Right cardiac atrium (tissue), 5 donors: ENCODE results near the gene ZNF497. TPM values are rescaled to one million over a fixed set of nuclear protein-coding genes. Genes with fewer than 3 reads are reported as not detected.

ENCODE experiments used
- ATAC-seq, 2 donors: fragments of 200-7000 bp; cut with Tn5 transposase; one replicate each; pipeline versions ENCODE4 v1.8.0 to v1.9.1; 2020; ENCODE audit warnings: moderate library complexity in 2 of 2, mild to moderate bottlenecking in 1 of 2
- DNase-seq, 3 donors: peaks; one replicate each; pipeline ENCODE4 v3.0.0-alpha.2; 2020
- H3K27ac ChIP-seq: one replicate; pipeline ENCODE4 v1.5.1; 2013; ENCODE audit warnings: mild to moderate bottlenecking, low read length, control low read depth, moderate library complexity
- H3K27me3 ChIP-seq: one replicate; pipeline ENCODE4 v1.6.1; 2013; ENCODE audit not compliant: control insufficient read depth, insufficient read depth
- H3K4me1 ChIP-seq: one replicate; pipeline ENCODE4 v1.6.1; 2013; ENCODE audit warnings: low read length; ENCODE audit not compliant: control insufficient read depth, insufficient read depth
- H3K4me3 ChIP-seq: one replicate; pipeline ENCODE4 v1.5.1; 2013; ENCODE audit warnings: low read length, control low read depth
- H3K9me3 ChIP-seq: one replicate; pipeline ENCODE4 v1.6.1; 2013; ENCODE audit warnings: low read length; ENCODE audit not compliant: control insufficient read depth
- WGBS: extraction: QIAGEN DNeasy Blood & Tissue Kit; methylation state at CpG from one replicate; pipeline ENCODE4 v1.1.7; 2013; 5-methylcytosine and 5-hydroxymethylcytosine counted together
- intact Hi-C, 4 donors: fragments of 100-400 bp; cut with DNase I; formaldehyde crosslinking; loops; one replicate each; pipeline versions ENCODE4 v1.11.0 to v1.14.0; 2022 to 2023
- polyA plus RNA-seq: library from polyadenylated mRNA; stranded (reverse); fragments of 200-250 nt; gene quantifications from one replicate; pipeline ENCODE4 v1.2.3, GENCODE V29; 2013
- total RNA-seq, 4 donors: library from RNA; stranded (reverse); fragmentation: NEBNext Ultra II Directional; extraction: Animal tissue kit (Norgen Biotek cat#: 25700); gene quantifications; one replicate each; pipeline ENCODE4 v1.2.1, GENCODE V29; 2021
- donor health status: healthy with polysubstance abuse.
- donor health status: DM: no; HTN: yes; CAD: no.
- donor health status: DM: no; HTN: no; CAD: no.
- donor health status: DM: no; HTN: yes; CAD: no; lungs with severe emphysema.
- donor health status: DM: yes; HTN: yes; CAD: no.

The ZNF497 gene
- total and polyA plus RNA-seq, 5 donors, result 0.27 to 1.1 (median 0.42) TPM

DNA sequence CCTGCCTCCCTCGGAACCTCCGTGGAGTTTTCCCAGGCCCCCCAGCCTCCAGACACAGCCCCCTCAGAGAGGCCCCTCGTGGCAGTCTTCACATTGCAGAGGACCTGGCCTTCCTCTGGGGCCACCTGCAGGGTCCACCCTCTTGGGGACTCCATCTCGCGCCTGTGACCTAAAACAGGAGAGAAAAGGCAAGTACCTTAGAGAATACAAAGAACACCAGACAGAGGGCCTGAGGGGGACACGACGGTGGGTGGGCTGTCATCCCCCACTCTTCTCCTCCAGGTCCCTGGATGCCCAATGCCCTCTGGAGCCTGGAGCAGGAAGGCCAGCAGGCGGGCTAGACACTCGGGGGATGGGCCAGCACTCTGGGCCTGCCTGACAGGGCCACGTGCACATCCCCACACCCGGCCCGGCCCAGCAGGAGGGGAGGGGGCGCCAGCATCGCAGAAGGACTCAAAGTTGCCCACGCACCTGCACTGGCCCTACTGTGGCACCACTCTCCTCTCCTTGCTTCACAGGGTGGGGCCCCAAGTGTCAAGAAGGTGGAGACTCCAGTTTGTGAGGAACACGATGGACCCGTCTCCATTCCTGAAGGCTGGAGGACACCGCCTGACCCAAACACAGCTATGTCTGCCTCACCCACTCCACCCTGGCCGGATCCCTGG is 4.9 kb downstream of the ZNF497 start:
- Histone ChIP-seq H3K27ac (no peak overlapping the region), H3K9me3 (no peaks in the 10 kb centered on the region), H3K4me3 (no peak overlapping the region), H3K4me1 (peaks cover 7% of the 10 kb centered on the region), H3K27me3 (no peaks in the 10 kb centered on the region)
- WGBS, result 69% methylated on average over 19 of the region's 19 CpGs
- intact Hi-C loops, result no loop called here
- ATAC-seq (no peak), DNase-seq (peak in 2 of 3 donors; percentile 29 to 61)

GRCh38 chr19:58356766-58357480 is 5.6 kb downstream of the ZNF497 start:
- Histone ChIP-seq H3K27ac (no peak overlapping the region), H3K9me3 (no peaks in the 10 kb centered on the region), H3K4me1 (peaks cover 7% of the 10 kb centered on the region), H3K4me3 (peak overlapping the region; percentile 45), H3K27me3 (no peaks in the 10 kb centered on the region)
- ATAC-seq (peak; percentile 1 to 6), DNase-seq (peak in 2 of 3 donors; percentile 68 to 75)
- 16% methylated on average over 75 of the region's 75 CpGs for WGBS
- intact Hi-C loops, result no loop called here

- ATAC-seq (peak; percentile 33 to 44), DNase-seq (peak in 2 of 3 donors; percentile 64 to 75)
- H3K27ac ChIP-seq, result no peak overlapping the region
- 6% methylated on average over 94 of the region's 94 CpGs for WGBS
- intact Hi-C loops, result no loop called here
- peaks cover 7% of the 10 kb centered on the region for H3K4me1 ChIP-seq
- peak overlapping the region; percentile 45 for H3K4me3 ChIP-seq
- H3K9me3 ChIP-seq, result no peaks in the 10 kb centered on the region
- no peaks in the 10 kb centered on the region for H3K27me3 ChIP-seq
Observed at GRCh38 chr19:58355908-58356765, 6.4 kb downstream of the ZNF497 start.

DNA sequence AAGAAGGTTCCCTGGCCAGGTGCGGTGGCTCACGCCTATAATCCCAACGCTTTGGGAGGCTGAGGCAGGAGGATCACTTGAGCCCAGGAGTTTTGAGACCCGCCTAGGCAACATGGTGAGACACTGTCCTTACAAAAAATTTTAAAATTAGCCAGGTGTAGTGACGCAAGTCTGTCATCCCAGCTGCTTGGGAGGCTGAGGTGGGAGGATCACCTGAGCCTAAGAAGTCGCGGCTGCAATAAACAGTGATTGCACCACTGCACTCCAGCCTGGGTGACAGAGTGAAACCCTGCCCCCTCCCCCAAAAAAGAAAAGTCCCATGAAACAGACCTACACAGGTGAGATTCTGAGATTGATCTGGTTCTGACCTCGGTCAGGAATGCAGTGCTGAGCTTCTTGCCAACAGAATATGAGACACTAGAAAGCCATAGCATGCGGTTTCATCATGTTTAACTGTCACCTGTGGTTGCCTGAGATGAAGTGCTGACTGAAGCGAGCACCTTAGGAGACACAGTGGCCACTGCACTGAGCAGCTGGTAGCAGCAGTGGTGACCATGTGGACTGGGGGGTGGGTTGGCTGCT is 7.2 kb downstream of the ZNF497 start:
- Histone ChIP-seq H3K9me3 (no peaks in the 10 kb centered on the region), H3K27ac (no peak overlapping the region), H3K4me3 (no peak overlapping the region), H3K27me3 (no peaks in the 10 kb centered on the region), H3K4me1 (peaks cover 7% of the 10 kb centered on the region)
- DNase-seq (no peak), ATAC-seq (no peak)
- intact Hi-C loops, result no loop called here
- WGBS, result 93% methylated on average over 10 of the region's 10 CpGs

GRCh38 chr19:58354478-58355030 is 8.0 kb downstream of the ZNF497 start:
- H3K4me3 ChIP-seq, result no peak overlapping the region
- H3K4me1 ChIP-seq, result peaks cover 7% of the 10 kb centered on the region
- 76% methylated on average over 6 of the region's 6 CpGs for WGBS
- no peak overlapping the region for H3K27ac ChIP-seq
- intact Hi-C loops, result no loop called here
- ATAC-seq (no peak), DNase-seq (peak in 2 of 3 donors; percentile 19 to 28)
- H3K27me3 ChIP-seq, result no peaks in the 10 kb centered on the region
- H3K9me3 ChIP-seq, result no peaks in the 10 kb centered on the region

- WGBS, result 90% methylated on average over 15 of the region's 15 CpGs
- peaks cover 7% of the 10 kb centered on the region for H3K4me1 ChIP-seq
- H3K9me3 ChIP-seq, result no peaks in the 10 kb centered on the region
- no peaks in the 10 kb centered on the region for H3K27me3 ChIP-seq
- no peak for ATAC-seq
- H3K4me3 ChIP-seq, result no peak overlapping the region
- peak in 2 of 3 donors; percentile 18 to 47 for DNase-seq
- no peak overlapping the region for H3K27ac ChIP-seq
- intact Hi-C loops, result no loop called here
Observed at GRCh38 chr19:58353717-58354477, 8.7 kb downstream of the ZNF497 start.

DNA sequence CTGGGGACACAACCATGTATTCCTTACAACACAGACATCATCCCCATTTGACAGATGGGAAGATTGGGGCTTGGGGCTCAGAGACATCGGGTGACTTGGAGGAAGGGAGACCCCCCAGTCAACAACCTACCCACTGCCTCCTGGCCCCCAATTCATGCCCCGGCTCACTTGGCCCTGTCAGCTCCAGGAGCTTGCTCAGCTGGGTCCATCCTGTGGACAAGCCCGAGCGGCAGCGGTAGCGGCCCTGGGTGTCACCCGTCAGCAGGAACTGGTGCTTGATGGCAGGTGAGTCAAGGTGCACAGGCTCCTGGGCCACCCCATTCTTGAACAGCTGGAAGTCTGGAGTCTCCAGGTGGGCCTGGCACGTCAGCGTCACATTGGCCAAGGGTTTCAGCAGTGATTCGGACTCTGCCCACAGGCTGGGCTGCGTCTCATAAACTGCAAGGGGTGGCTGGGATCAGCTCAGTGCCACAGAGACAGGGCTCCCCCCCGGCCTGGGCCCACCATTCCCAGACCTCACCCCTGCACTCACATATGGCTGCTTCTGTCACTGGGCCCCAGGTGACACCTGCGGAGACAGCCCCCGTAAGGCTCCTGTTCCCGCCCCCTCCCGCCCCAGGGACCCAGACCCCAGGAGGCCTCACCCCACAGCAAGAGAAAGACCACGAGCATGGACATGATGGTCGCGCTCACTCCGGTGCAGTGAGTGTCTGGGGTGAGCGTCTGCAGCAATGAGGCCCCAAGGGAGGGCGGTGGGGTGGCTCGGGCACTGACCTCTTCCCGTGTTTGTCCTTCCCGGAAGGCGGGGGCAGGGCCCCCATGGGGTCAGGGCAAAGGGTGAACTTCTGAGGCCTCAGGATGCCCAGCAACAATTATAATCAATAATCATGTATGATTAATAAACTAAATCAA is 9.5 kb downstream of the ZNF497 start, which contains the start of gene A1BG:
A1BG (minus strand) TSS at position 733 of the 912 bp plus-strand sequence; CDS start at position 678, 55 bp downstream.
- DNase-seq, result peak in 2 of 3 donors; percentile 49 to 50
- intact Hi-C loops, result no loop called here
- no peak within 1 kb of the TSS for H3K27ac ChIP-seq
- H3K9me3 ChIP-seq, result no peaks in the 10 kb centered on the region
- H3K27me3 ChIP-seq, result no peaks in the 10 kb centered on the region
- ATAC-seq, result no peak
- 80% methylated on average over 26 of the region's 26 CpGs for WGBS
- no peak within 1 kb of the TSS for H3K4me3 ChIP-seq
- peaks cover 7% of the 10 kb centered on the region for H3K4me1 ChIP-seq

DNA sequence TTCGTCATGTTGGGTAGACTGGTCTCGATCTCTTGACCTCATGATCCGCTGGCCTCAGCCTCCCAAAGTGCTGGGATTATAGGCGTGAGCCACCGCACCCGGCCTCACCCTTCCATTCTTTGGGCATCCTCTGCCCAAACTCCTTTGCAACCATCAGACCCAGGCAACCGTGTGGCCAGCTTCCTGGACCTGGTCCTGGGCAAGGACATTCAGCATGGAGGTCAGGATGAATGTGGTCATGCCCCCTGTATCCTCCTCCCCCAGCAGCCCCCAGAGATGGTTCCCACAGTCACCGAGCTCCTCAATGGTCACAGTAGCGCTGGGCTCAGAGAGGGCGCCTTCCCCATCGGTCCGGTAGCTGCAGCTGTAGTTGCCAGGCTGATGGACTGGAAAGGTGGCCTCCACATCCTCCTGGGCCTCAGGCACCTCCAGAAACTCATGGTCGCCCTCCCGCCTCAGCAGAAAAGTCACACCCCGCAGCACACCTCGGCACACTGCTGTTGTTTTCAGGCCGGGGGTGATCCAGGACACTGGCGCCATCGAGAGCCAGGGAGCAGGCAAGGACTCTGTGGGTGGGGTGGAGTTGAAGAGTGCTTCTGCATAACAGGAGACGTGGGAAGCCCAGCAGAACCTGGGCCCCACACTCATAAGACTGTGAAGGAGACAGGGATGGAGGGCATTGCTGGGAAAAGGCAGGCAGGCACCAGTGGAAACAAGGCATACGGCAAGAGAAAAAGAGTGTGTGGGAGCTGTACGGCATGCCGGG is 10.4 kb downstream of the ZNF497 start:
- H3K27ac ChIP-seq, result no peak overlapping the region
- DNase-seq (peak in 2 of 3 donors; percentile 13 to 20), ATAC-seq (no peak)
- no peak overlapping the region for H3K4me3 ChIP-seq
- no peaks in the 10 kb centered on the region for H3K27me3 ChIP-seq
- no peaks in the 10 kb centered on the region for H3K9me3 ChIP-seq
- 85% methylated on average over 23 of the region's 23 CpGs for WGBS
- intact Hi-C loops, result no loop called here
- H3K4me1 ChIP-seq, result peaks cover 6% of the 10 kb centered on the region

- no peaks in the 10 kb centered on the region for H3K4me1 ChIP-seq
- ATAC-seq (no peak), DNase-seq (peak in 2 of 3 donors; percentile 9 to 37)
- H3K27ac ChIP-seq, result no peak overlapping the region
- 89% methylated on average over 9 of the region's 9 CpGs for WGBS
- intact Hi-C loops, result no loop called here
- no peaks in the 10 kb centered on the region for H3K9me3 ChIP-seq
- no peaks in the 10 kb centered on the region for H3K27me3 ChIP-seq
- no peak overlapping the region for H3K4me3 ChIP-seq
Observed at GRCh38 chr19:58351558-58351878, 11.0 kb downstream of the ZNF497 start.
